Natural killer cell (primary cell): ENCODE measurements around the gene CBX4. TPM values are rescaled to one million over a fixed set of nuclear protein-coding genes. Genes with fewer than 3 reads are reported as not detected.

Experiments used
- ATAC-seq, 3 donors: fragments of 150-1000 bp in 2 of 3; fragments of 200-7000 bp in 1 of 3; cut with Tn5 transposase; 1 replicate in 1 of 3; 2 replicates in 2 of 3; pipeline ENCODE4 v1.10.0; 2021; ENCODE audit warnings: mild to moderate bottlenecking in 2 of 3, moderate library complexity in 2 of 3
- DNase-seq, 2 donors: peaks; one replicate each; pipeline versions ENCODE4 v3.0.0 to v3.0.0-alpha.2; 2013 to 2021; ENCODE audit warnings: mixed read lengths in 1 of 2
- H3K27ac ChIP-seq: one replicate; pipeline ENCODE4 v1.5.1; 2013; ENCODE audit warnings: mild to moderate bottlenecking, low read length
- H3K27me3 ChIP-seq: one replicate; pipeline ENCODE4 v1.6.1; 2013; ENCODE audit warnings: low read length; ENCODE audit not compliant: control insufficient read depth, insufficient read depth
- H3K36me3 ChIP-seq: one replicate; pipeline ENCODE4 v1.6.1; 2013; ENCODE audit warnings: low read length; ENCODE audit not compliant: control insufficient read depth, insufficient read depth
- H3K4me1 ChIP-seq: one replicate; pipeline ENCODE4 v1.6.1; 2013; ENCODE audit warnings: low read length; ENCODE audit not compliant: control insufficient read depth, insufficient read depth
- H3K4me3 ChIP-seq: one replicate; pipeline ENCODE4 v1.5.1; 2013; ENCODE audit warnings: low read length
- H3K9me3 ChIP-seq: one replicate; pipeline ENCODE4 v1.6.1; 2013; ENCODE audit warnings: low read length; ENCODE audit not compliant: control insufficient read depth, insufficient read depth
- H3K27ac Mint-ChIP-seq, 2 donors: one replicate each; pipeline ENCODE4 v1.8.0; 2022; ENCODE audit warnings: mild to moderate bottlenecking in 2 of 2, mixed read lengths in 2 of 2, moderate library complexity in 1 of 2
- H3K27me3 Mint-ChIP-seq, 2 donors: one replicate each; pipeline ENCODE4 v1.8.0; 2022; ENCODE audit warnings: low read depth in 2 of 2, mixed read lengths in 2 of 2
- H3K36me3 Mint-ChIP-seq: one replicate; pipeline ENCODE4 v1.8.0; 2022; ENCODE audit warnings: mixed read lengths
- H3K4me1 Mint-ChIP-seq, 2 donors: one replicate each; pipeline ENCODE4 v1.8.0; 2022; ENCODE audit warnings: mixed read lengths in 2 of 2
- H3K4me3 Mint-ChIP-seq: one replicate; pipeline ENCODE4 v1.8.0; 2022; ENCODE audit warnings: mild to moderate bottlenecking, moderate library complexity, mixed read lengths
- H3K9me3 Mint-ChIP-seq, 2 donors: one replicate each; pipeline ENCODE4 v1.8.0; 2022; ENCODE audit warnings: mixed read lengths in 2 of 2
- WGBS: methylation state at CpG from one replicate; pipeline ENCODE4 v1.1.7; 2013; ENCODE audit warnings: missing lambda C conversion rate; ENCODE audit not compliant: insufficient coverage; 5-methylcytosine and 5-hydroxymethylcytosine counted together
- intact Hi-C: fragments of 100-400 bp; cut with micrococcal nuclease; formaldehyde crosslinking; loops from one replicate; pipeline ENCODE4 v1.14.2; 2022
- total RNA-seq, 4 donors: library from RNA; stranded (reverse); fragments of 120-200 nt in 1 of 4; gene quantifications; one replicate each; pipeline versions ENCODE4 v1.2.3 to v1.2.4, GENCODE V29; 2013 to 2022
- TF ChIP-seq, protein P1 (sequence below): fragments of 200-600 bp; IDR thresholded peaks from one replicate; pipeline ENCODE4 v1.8.0; 2022; ENCODE audit warnings: antibody characterized with exemption

The CBX4 gene
- total RNA-seq, 3 donors from 2014 or later (not counting 1 experiment from before 2014, with no cell fraction given) = 147 to 220 (median 217) TPM

DNA sequence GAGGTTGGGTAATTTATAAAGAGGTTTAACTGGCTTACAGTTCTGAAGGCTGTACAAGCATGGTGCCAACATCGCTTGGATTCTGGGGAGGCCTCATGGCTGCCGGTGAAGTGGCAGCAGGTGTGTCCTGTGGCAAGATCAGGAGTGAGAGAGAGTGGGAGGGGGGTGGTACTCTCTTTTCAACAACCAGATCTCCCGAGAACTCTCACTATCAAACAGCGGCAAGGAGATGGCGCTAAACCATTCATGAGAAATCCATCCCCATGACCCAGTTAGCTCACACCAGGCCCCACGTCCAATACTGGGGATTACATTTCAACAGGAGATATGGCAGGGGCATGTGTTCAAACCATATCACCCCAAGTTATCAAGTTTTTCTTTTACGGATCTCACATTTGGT, 44.0 kb upstream of the CBX4 start:
- TF ChIP-seq, protein P1, sequence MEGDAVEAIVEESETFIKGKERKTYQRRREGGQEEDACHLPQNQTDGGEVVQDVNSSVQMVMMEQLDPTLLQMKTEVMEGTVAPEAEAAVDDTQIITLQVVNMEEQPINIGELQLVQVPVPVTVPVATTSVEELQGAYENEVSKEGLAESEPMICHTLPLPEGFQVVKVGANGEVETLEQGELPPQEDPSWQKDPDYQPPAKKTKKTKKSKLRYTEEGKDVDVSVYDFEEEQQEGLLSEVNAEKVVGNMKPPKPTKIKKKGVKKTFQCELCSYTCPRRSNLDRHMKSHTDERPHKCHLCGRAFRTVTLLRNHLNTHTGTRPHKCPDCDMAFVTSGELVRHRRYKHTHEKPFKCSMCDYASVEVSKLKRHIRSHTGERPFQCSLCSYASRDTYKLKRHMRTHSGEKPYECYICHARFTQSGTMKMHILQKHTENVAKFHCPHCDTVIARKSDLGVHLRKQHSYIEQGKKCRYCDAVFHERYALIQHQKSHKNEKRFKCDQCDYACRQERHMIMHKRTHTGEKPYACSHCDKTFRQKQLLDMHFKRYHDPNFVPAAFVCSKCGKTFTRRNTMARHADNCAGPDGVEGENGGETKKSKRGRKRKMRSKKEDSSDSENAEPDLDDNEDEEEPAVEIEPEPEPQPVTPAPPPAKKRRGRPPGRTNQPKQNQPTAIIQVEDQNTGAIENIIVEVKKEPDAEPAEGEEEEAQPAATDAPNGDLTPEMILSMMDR = no peak
- H3K27me3 ChIP-seq = peaks cover 4% of the 10 kb centered on the region
- intact Hi-C loops = no loop called here

DNA sequence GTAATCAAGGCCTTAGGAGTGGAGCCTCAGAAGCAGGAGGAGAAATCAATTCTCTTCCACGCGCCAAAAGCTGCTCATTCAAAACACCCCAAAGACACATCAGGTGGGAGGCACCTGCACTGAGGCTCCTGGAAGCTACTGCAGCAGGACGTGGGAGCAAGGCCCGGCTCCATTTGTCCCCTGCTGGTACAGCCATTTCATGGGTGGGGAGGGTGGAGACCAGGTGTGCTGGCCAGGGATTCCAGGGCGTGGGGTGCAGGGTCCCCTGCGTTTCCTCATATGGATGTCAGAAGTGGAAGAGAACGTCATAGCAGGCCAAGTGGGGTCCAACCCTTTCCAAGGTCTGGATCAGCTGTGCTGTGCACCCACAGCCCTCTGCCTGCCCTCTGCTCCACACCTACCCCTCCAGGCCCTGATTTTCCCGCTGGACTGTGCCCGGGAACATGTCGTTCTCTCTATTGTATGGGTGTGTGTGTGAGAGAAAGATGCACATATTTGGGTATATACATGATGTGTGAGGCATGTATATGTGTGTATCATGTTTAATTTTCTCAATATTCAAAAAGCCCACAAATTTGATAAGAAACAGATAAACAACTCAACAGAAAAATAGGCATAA, 39.2 kb upstream of the CBX4 start:
- WGBS = 89% methylated on average over 7 of the region's 10 CpGs
- intact Hi-C loops = no loop called here
- peaks cover 20 to 29% of the 10 kb centered on the region in 2 donors for H3K27me3 Mint-ChIP-seq

More for the DNA sequence above, 44.0 kb upstream of the CBX4 start:
- Histone ChIP-seq H3K36me3 (no peaks in the 10 kb centered on the region), H3K27ac (no peak overlapping the region), H3K9me3 (no peaks in the 10 kb centered on the region), H3K4me3 (no peak overlapping the region), H3K4me1 (no peaks in the 10 kb centered on the region)
- Mint-ChIP-seq H3K4me3 (no peak overlapping the region), H3K36me3 (no peaks in the 10 kb centered on the region), H3K4me1 (no peaks in the 10 kb centered on the region), H3K27ac (no peak overlapping the region), H3K27me3 (peaks cover 27 to 38% of the 10 kb centered on the region in 2 donors), H3K9me3 (no peaks in the 10 kb centered on the region)
- WGBS = 85% methylated on average over 5 of the region's 7 CpGs
- DNase-seq = no peak
- no peak for ATAC-seq

DNA sequence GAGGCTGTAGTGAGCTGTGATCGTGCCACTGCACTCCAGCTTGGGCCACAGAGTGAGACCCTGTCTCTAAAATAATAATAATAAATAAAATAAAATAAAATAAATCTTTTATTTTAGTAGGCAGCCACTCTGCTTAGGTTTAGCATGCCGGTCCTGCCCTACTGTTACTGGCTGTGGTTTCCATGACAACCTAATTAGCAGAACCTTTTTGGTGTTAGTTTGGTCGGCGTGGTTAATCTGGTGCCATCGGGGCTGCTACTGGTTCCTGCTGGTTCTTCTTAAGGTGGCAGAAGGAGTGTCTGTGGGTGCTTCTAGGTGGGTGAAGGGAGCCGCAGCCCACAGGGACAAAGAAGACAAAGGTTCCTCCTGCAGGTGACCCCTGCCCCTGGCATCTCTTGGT, 37.8 kb upstream of the CBX4 start:
- 70% methylated on average over 5 of the region's 6 CpGs for WGBS
- Mint-ChIP-seq H3K27ac (no peak overlapping the region), H3K9me3 (no peaks in the 10 kb centered on the region), H3K36me3 (no peaks in the 10 kb centered on the region), H3K4me1 (peaks cover 0 to 4% of the 10 kb centered on the region in 2 donors), H3K4me3 (no peak overlapping the region), H3K27me3 (peaks cover 8 to 23% of the 10 kb centered on the region in 2 donors)
- intact Hi-C loops = no loop called here
- TF ChIP-seq, protein P1 = no peak
- H3K4me3 ChIP-seq = no peak overlapping the region
- no peaks in the 10 kb centered on the region for H3K4me1 ChIP-seq
- H3K36me3 ChIP-seq = no peaks in the 10 kb centered on the region
- H3K27me3 ChIP-seq = no peaks in the 10 kb centered on the region
- ATAC-seq (peak in 1 of 3 donors; percentile 32), DNase-seq (no peak)
- H3K9me3 ChIP-seq = no peaks in the 10 kb centered on the region
- no peak overlapping the region for H3K27ac ChIP-seq

More for the DNA sequence above, 39.2 kb upstream of the CBX4 start:
- H3K27me3 ChIP-seq = no peaks in the 10 kb centered on the region
- TF ChIP-seq, protein P1 = no peak
- Mint-ChIP-seq H3K27ac (no peak overlapping the region), H3K9me3 (no peaks in the 10 kb centered on the region), H3K4me3 (no peak overlapping the region), H3K4me1 (peaks cover 0 to 4% of the 10 kb centered on the region in 2 donors), H3K36me3 (no peaks in the 10 kb centered on the region)
- no peaks in the 10 kb centered on the region for H3K9me3 ChIP-seq
- no peak overlapping the region for H3K27ac ChIP-seq
- no peak overlapping the region for H3K4me3 ChIP-seq
- DNase-seq = no peak
- ATAC-seq = no peak
- H3K4me1 ChIP-seq = no peaks in the 10 kb centered on the region
- no peaks in the 10 kb centered on the region for H3K36me3 ChIP-seq

DNA sequence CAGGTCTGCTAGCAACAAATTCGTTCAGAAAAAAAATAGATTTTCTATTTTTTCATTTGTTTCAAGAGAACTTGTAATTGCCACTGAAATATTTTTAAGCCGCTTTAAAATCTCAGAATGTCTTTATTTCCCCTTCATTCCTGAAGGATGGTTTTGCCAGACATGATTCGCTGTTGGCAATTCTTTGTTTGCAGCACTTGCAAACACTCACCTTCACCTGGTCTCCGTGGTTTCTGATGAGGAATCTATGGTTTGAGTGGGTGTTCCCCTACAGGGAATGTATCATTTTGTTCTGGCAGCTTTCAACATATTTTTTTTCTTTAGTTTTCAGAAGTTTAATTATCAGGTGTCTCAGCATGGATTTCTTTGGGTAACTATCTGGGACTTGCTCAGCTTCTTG, 36.3 kb upstream of the CBX4 start:
- intact Hi-C loops = no loop called here
- Histone ChIP-seq H3K27ac (no peak overlapping the region), H3K9me3 (no peaks in the 10 kb centered on the region), H3K4me3 (no peak overlapping the region), H3K27me3 (no peaks in the 10 kb centered on the region), H3K36me3 (no peaks in the 10 kb centered on the region), H3K4me1 (no peaks in the 10 kb centered on the region)
- Mint-ChIP-seq H3K9me3 (no peaks in the 10 kb centered on the region), H3K4me3 (no peak overlapping the region), H3K27ac (no peak overlapping the region), H3K27me3 (peaks cover 0 to 21% of the 10 kb centered on the region in 2 donors), H3K36me3 (no peaks in the 10 kb centered on the region), H3K4me1 (peaks cover 0 to 4% of the 10 kb centered on the region in 2 donors)
- 85% methylated on average over 3 of the region's 4 CpGs for WGBS
- ATAC-seq (no peak), DNase-seq (no peak)
- TF ChIP-seq, protein P1 = no peak
